Gastrocnemius medialis (tissue), 4 donors: ENCODE measurements around the gene LZTS2. TPM values are rescaled to one million over a fixed set of nuclear protein-coding genes. Genes with fewer than 3 reads are reported as not detected.
A peak's percentile ranks its signal among the peaks of the same experiment; 100 is the strongest.

ENCODE experiments used
- ATAC-seq, 2 donors: fragments of 150-250 bp; one replicate each; pipeline ENCODE4 v1.9.1; 2016
- DNase-seq, 2 donors: peaks; one replicate each; pipeline ENCODE4 v3.0.0-alpha.2; 2019
- H3K27ac ChIP-seq, 4 donors: fragments of 200-600 bp; sonication (generic); 1 replicate in 1 of 4; 2 replicates in 3 of 4; pipeline ENCODE4 v1.5.1; 2016 to 2018; ENCODE audit warnings: mild to moderate bottlenecking in 2 of 4, moderate library complexity in 1 of 4
- H3K27me3 ChIP-seq, 3 donors: fragments of 200-600 bp; sonication (generic) in 2 of 3; 1 replicate in 1 of 3; 2 replicates in 2 of 3; pipeline versions ENCODE4 v1.5.1 to v1.6.0; 2016 to 2019; ENCODE audit warnings: mild to moderate bottlenecking in 1 of 3, moderate library complexity in 1 of 3
- H3K36me3 ChIP-seq, 2 donors: fragments of 200-600 bp; sonication (generic) in 1 of 2; one replicate each; pipeline ENCODE4 v1.5.1; 2017 to 2018
- H3K4me1 ChIP-seq, 2 donors: fragments of 200-600 bp; sonication (generic) in 1 of 2; one replicate each; pipeline ENCODE4 v1.5.1; 2016 to 2017; ENCODE audit warnings: mild to moderate bottlenecking in 2 of 2
- H3K4me3 ChIP-seq, 4 donors: fragments of 200-600 bp; sonication (generic) in 3 of 4; 1 replicate in 1 of 4; 2 replicates in 3 of 4; pipeline ENCODE4 v1.5.1; 2016 to 2019; ENCODE audit warnings: mild to moderate bottlenecking in 2 of 4
- H3K9me3 ChIP-seq, 3 donors: fragments of 200-600 bp; sonication (generic) in 2 of 3; 1 replicate in 1 of 3; 2 replicates in 2 of 3; pipeline ENCODE4 v1.5.1; 2016 to 2019
- CTCF ChIP-seq, 5 experiments: fragments of 450-650 bp in 3 of 5; fragments of 200-600 bp in 2 of 5; sonication (generic) in 2 of 5; IDR thresholded peaks in 4 of 5; conservative IDR thresholded peaks in 1 of 5; 1 replicate in 4 of 5; 2 replicates in 1 of 5; pipeline ENCODE4 v1.5.1; 2016 to 2019; ENCODE audit warnings: antibody characterized with exemption in 5 of 5, mild to moderate bottlenecking in 3 of 5, moderate library complexity in 3 of 5
- POLR2A ChIP-seq, 2 donors: fragments of 450-650 bp; IDR thresholded peaks; one replicate each; pipeline ENCODE4 v1.6.1; 2017; ENCODE audit warnings: antibody characterized with exemption in 2 of 2, mild to moderate bottlenecking in 2 of 2, moderate library complexity in 2 of 2
- in situ Hi-C, 4 donors: fragments of 200-750 bp; cut with MboI; loops; one replicate each; pipeline versions ENCODE4 v1.15.0 to v1.8.0; 2017; ENCODE audit warnings: low sequenced_read_pairs in 4 of 4
- intact Hi-C: fragments of 100-400 bp; cut with DNase I; formaldehyde crosslinking; loops from one replicate; pipeline ENCODE4 v1.15.1; 2023; ENCODE audit warnings: low total_unique reads
- total RNA-seq, 4 donors: library from RNA; depleted of rRNA; stranded (reverse); fragments of >200 nt; gene quantifications; one replicate each; pipeline versions ENCODE4 v1.1.0 to v1.2.3, GENCODE V29; 2016

LZTS2 gene
- total RNA-seq, 4 donors from 2014 or later, result 22.5 to 44.7 (median 26.7) TPM

DNA sequence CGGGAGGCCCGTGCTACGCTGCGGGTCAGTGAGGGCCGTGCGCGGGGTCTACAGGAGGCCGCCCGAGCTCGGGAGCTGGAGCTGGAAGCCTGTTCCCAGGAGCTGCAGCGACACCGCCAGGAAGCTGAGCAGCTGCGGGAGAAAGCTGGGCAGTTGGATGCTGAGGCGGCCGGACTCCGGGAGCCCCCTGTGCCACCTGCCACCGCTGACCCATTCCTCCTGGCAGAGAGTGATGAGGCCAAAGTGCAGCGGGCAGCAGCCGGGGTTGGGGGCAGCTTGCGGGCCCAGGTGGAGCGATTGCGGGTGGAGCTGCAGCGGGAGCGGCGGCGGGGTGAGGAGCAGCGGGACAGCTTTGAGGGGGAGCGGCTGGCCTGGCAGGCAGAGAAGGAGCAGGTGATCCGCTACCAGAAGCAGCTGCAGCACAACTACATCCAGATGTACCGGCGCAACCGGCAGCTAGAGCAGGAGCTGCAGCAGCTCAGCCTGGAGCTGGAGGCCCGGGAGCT lies 7.0 kb downstream of the LZTS2 start:
- Histone ChIP-seq H3K27me3 (no peaks in the 10 kb centered on the region), H3K4me1 (peaks cover 23 to 36% of the 10 kb centered on the region in 2 donors), H3K27ac (peak overlapping the region in 3 of 4 donors; percentile 43 to 100 (median 50)), H3K4me3 (no peak overlapping the region), H3K36me3 (peaks cover 0 to 32% of the 10 kb centered on the region in 2 donors), H3K9me3 (no peaks in the 10 kb centered on the region)
- in situ Hi-C loops, result no loop called here
- ATAC-seq, result no peak
- intact Hi-C loops, result no loop called here
- no peak for TF ChIP-seq POLR2A (IDR thresholded peaks at IDR 0.05)
- TF ChIP-seq CTCF (IDR thresholded peaks at IDR 0.05 in 4 of 5, conservative IDR thresholded peaks at IDR 0.05 in 1 of 5), result no peak
- no peak for DNase-seq

DNA sequence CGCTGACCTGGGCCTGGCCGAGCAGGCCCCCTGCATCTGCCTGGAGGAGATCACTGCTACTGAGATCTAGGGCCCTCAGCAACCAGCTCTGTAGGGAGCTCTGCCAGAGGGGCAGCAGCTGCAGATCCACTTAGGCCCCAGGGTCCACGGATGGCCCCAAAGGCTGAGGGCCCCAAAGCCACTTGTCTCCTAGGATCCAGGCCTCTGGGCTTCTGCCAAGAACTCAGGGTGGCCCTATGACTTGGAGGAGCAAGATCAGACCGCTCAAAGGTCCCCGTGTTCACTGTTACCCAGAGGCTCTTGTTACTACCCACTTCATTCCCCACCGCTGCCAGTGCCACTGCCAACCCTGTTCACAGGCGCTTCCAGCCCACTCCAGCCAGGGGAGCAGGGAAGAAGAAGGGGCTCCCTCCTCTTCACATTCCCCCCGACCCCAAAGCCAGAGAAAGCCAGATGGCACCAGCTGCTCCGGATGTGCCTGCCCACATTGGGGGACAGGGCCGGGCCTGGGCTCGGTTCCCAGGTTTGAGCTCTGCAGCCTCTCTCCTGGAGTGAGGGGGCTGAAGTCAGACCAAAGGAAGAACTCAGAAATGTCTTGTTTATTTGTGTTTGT lies 7.6 kb downstream of the LZTS2 start:
- Histone ChIP-seq H3K4me3 (no peak overlapping the region), H3K4me1 (peaks cover 18 to 31% of the 10 kb centered on the region in 2 donors), H3K9me3 (no peaks in the 10 kb centered on the region), H3K27ac (peak overlapping the region; percentile 41 to 100 (median 46)), H3K27me3 (no peaks in the 10 kb centered on the region), H3K36me3 (peaks cover 0 to 32% of the 10 kb centered on the region in 2 donors)
- in situ Hi-C loops, result no loop called here
- no peak for DNase-seq
- intact Hi-C loops, result no loop called here
- ATAC-seq, result no peak
- TF ChIP-seq CTCF (IDR thresholded peaks at IDR 0.05 in 4 of 5, conservative IDR thresholded peaks at IDR 0.05 in 1 of 5) (no peak), POLR2A (IDR thresholded peaks at IDR 0.05) (no peak)

GRCh38 chr10:101007915-101008822 lies 8.6 kb downstream of the LZTS2 start:
- Histone ChIP-seq H3K27me3 (no peaks in the 10 kb centered on the region), H3K4me1 (peaks cover 16 to 33% of the 10 kb centered on the region in 2 donors), H3K4me3 (no peak overlapping the region), H3K9me3 (no peaks in the 10 kb centered on the region), H3K27ac (peak overlapping the region in 1 of 4 donors; percentile 100), H3K36me3 (peaks cover 0 to 32% of the 10 kb centered on the region in 2 donors)
- TF ChIP-seq CTCF (IDR thresholded peaks at IDR 0.05 in 4 of 5, conservative IDR thresholded peaks at IDR 0.05 in 1 of 5) (no peak), POLR2A (IDR thresholded peaks at IDR 0.05) (no peak)
- intact Hi-C loops (no loop called here), in situ Hi-C loops (no loop called here)
- DNase-seq (no peak), ATAC-seq (no peak)

DNA sequence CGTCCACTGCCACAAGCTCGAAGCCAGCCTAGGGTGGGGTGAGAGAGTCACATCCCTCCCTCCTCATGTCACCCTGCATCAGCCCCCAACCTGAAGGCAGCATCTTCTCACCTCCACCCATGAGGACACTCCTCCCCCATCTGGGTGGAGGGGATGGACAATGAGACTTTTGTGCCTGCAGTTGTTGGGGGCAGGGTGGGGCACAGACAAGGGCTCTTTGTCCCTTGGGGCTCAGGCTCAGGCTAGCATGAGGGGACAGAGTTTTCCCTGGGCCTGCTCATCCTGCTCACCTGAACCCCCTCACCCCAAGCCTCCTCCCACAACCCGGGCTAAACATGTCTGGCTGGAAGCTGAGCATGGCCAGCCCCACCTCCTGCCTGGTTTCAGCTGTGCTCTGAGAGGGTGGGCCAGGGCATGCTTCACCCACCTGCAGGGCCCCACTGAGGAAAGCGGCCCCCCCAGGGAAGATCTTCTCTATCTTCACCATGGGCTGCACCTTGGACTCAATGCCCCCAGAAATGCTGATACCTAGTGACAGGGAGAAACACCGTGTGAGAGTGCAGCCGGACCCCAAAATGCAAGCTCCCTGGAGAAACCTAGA lies 9.3 kb downstream of the LZTS2 start:
- intact Hi-C loops, result no loop called here
- TF ChIP-seq CTCF (IDR thresholded peaks at IDR 0.05 in 4 of 5, conservative IDR thresholded peaks at IDR 0.05 in 1 of 5) (no peak), POLR2A (IDR thresholded peaks at IDR 0.05) (no peak)

More for the DNA sequence above, 9.3 kb downstream of the LZTS2 start:
- Histone ChIP-seq H3K36me3 (peaks cover 0 to 26% of the 10 kb centered on the region in 2 donors), H3K27me3 (no peaks in the 10 kb centered on the region), H3K9me3 (no peaks in the 10 kb centered on the region), H3K4me3 (no peak overlapping the region), H3K27ac (no peak overlapping the region), H3K4me1 (peaks cover 17 to 34% of the 10 kb centered on the region in 2 donors)
- DNase-seq, result no peak
- ATAC-seq, result no peak
- in situ Hi-C loops, result no loop called here
